PC-3 (cell line): ENCODE measurements around the gene CTBP2.

Source experiments
- EZH2 ChIP-seq: fragments of 300-600 bp; sonication (generic); IDR thresholded peaks from one replicate; pipeline ENCODE4 v1.6.1; 2017; ENCODE audit warnings: antibody characterized with exemption, mild to moderate bottlenecking, low read length; ENCODE audit not compliant: unreplicated experiment
- TF ChIP-seq, protein P1 (sequence below): fragments of 300-600 bp; sonication (generic); conservative IDR thresholded peaks from 2 replicates; pipeline ENCODE4 v1.5.1; 2017; ENCODE audit warnings: antibody characterized with exemption, low read depth, mild to moderate bottlenecking, low read length

DNA sequence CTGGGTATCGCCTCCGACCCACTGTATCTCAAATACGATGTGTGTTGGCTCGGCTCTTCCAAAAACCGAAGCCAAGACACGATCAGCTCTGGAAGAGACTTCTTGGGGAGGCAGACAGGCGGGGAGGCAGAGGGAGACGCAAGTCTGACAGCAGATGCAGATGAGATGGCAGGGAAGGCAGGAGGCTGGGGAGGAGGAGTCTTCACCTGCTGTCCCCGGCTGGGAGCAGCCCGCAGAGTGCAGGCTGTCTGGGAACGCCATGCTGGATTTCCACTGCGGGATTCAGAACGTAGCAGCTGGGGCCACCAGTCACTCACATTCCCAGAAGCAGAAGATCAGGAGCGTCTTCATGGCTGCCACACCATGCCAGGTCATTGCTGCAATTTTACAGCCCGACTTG, 29.4 kb downstream of the CTBP2 start:
- no peak for TF ChIP-seq EZH2
- TF ChIP-seq, protein P1, sequence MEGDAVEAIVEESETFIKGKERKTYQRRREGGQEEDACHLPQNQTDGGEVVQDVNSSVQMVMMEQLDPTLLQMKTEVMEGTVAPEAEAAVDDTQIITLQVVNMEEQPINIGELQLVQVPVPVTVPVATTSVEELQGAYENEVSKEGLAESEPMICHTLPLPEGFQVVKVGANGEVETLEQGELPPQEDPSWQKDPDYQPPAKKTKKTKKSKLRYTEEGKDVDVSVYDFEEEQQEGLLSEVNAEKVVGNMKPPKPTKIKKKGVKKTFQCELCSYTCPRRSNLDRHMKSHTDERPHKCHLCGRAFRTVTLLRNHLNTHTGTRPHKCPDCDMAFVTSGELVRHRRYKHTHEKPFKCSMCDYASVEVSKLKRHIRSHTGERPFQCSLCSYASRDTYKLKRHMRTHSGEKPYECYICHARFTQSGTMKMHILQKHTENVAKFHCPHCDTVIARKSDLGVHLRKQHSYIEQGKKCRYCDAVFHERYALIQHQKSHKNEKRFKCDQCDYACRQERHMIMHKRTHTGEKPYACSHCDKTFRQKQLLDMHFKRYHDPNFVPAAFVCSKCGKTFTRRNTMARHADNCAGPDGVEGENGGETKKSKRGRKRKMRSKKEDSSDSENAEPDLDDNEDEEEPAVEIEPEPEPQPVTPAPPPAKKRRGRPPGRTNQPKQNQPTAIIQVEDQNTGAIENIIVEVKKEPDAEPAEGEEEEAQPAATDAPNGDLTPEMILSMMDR, result no peak
